Astrocyte of the spinal cord (primary cell): ENCODE results near the gene BAAT.

Source experiments
- DNase-seq: peaks from one replicate; pipeline ENCODE4 v3.0.0; 2011; ENCODE audit warnings: low read depth, low spot score
- H3K4me3 ChIP-seq: 2 replicates; pipeline ENCODE4 v1.5.1; 2011; ENCODE audit warnings: low read depth, mild to moderate bottlenecking, low read length, moderate library complexity
- CTCF ChIP-seq: IDR thresholded peaks from 2 replicates; pipeline ENCODE4 v1.5.1; 2012; ENCODE audit warnings: low read depth, mild to moderate bottlenecking, low read length, inconsistent platforms
- in situ Hi-C: cut with HindIII; loops from 2 replicates; pipeline ENCODE4 v1.10.0; 2017; ENCODE audit warnings: low sequenced_read_pairs

BAAT gene

GRCh38 chr9:101317735-101318134 lies 67.1 kb downstream of the BAAT start:
- in situ Hi-C loops, result no loop called here
- DNase-seq, result no peak
- TF ChIP-seq CTCF, result no peak
- H3K4me3 ChIP-seq, result no peak overlapping the region

- H3K4me3 ChIP-seq, result no peak overlapping the region
- DNase-seq, result no peak
- no peak for TF ChIP-seq CTCF
- in situ Hi-C loops, result no loop called here
Measured at GRCh38 chr9:101315112-101315450, 69.7 kb downstream of the BAAT start.

GRCh38 chr9:101312661-101313060 lies 72.1 kb downstream of the BAAT start:
- no peak for TF ChIP-seq CTCF
- H3K4me3 ChIP-seq, result no peak overlapping the region
- in situ Hi-C loops, result no loop called here
- DNase-seq, result no peak

- peak; percentile 76 for DNase-seq
- in situ Hi-C loops, result no loop called here
- H3K4me3 ChIP-seq, result no peak overlapping the region
- TF ChIP-seq CTCF, result peak; percentile 55
Measured at GRCh38 chr9:101311758-101312420, 72.9 kb downstream of the BAAT start.

GRCh38 chr9:101311191-101311590 lies 73.6 kb downstream of the BAAT start:
- no peak for TF ChIP-seq CTCF
- in situ Hi-C loops, result no loop called here

More at GRCh38 chr9:101311191-101311590, 73.6 kb downstream of the BAAT start:
- no peak for DNase-seq
- no peak overlapping the region for H3K4me3 ChIP-seq
